SK-N-SH (cell line): ENCODE results near the gene MGLL. TPM values are rescaled to one million over a fixed set of nuclear protein-coding genes. Genes with fewer than 3 reads are reported as not detected.

Source experiments
- CTCF ChIA-PET: fragments of 300-600, 350-600 bp; formaldehyde crosslinking; extraction: SDS; loops from one replicate; lab custom pipeline; 2021; lab: Yijun Ruan, JAX
- POLR2A ChIA-PET: fragments of 350-600 bp; sonication (Branson Sonifier 250); formaldehyde crosslinking; extraction: SDS; loops from one replicate; lab custom pipeline; 2020; ENCODE audit warnings: antibody characterized with exemption, inconsistent platforms; lab: Yijun Ruan, JAX
- DNase-seq: peaks from one replicate; pipeline ENCODE4 v3.0.0; 2012
- H2AFZ ChIP-seq: fragments of 200-600 bp; sonication (generic); 2 replicates; pipeline ENCODE4 v1.8.1; 2016; ENCODE audit warnings: antibody characterized with exemption, mild to moderate bottlenecking, low read depth
- H3F3A ChIP-seq: fragments of 200-600 bp; sonication (generic); replicated peaks from 2 replicates; pipeline ENCODE3; 2016; ENCODE audit warnings: antibody characterized with exemption, mild to moderate bottlenecking; ENCODE audit not compliant: insufficient read depth
- H3K27ac ChIP-seq, 2 experiments: fragments of 200-500 bp in 1 of 2; fragments of 200-600 bp in 1 of 2; sonication (Bioruptor generic) in 1 of 2; sonication (generic), shearing (Covaris generic) in 1 of 2; 2 replicates each; pipeline versions ENCODE4 v1.5.1 to v1.6.1; 2014 to 2016; ENCODE audit warnings: low read depth in 2 of 2, inconsistent platforms in 1 of 2, low read length in 1 of 2, mild to moderate bottlenecking in 1 of 2, mixed read lengths in 1 of 2
- H3K27me3 ChIP-seq: fragments of 200-600 bp; sonication (generic), shearing (Covaris generic); 2 replicates; pipeline ENCODE4 v1.6.1; 2016; ENCODE audit warnings: mixed run types; ENCODE audit not compliant: insufficient read depth
- H3K36me3 ChIP-seq, 2 experiments: fragments of 200-500 bp in 1 of 2; fragments of 200-600 bp in 1 of 2; sonication (Bioruptor generic) in 1 of 2; sonication (generic) in 1 of 2; replicated peaks in 1 of 2; 2 replicates each; pipeline versions ENCODE3 to v1.5.1; 2014 to 2016; ENCODE audit warnings: low read length in 1 of 2, mild to moderate bottlenecking in 1 of 2; ENCODE audit not compliant: insufficient read depth in 2 of 2, control insufficient read depth in 1 of 2
- H3K4me1 ChIP-seq, 2 experiments: fragments of 200-500 bp in 1 of 2; fragments of 200-600 bp in 1 of 2; sonication (Bioruptor generic) in 1 of 2; sonication (generic), shearing (Covaris generic) in 1 of 2; 2 replicates each; pipeline versions ENCODE4 v1.5.1 to v1.6.1; 2014 to 2016; ENCODE audit warnings: low read depth in 1 of 2, low read length in 1 of 2, mixed run types in 1 of 2; ENCODE audit not compliant: insufficient read depth in 2 of 2, control insufficient read depth in 1 of 2
- H3K4me2 ChIP-seq: fragments of 200-600 bp; sonication (generic), shearing (Covaris generic); 2 replicates; pipeline ENCODE4 v1.6.1; 2017; ENCODE audit warnings: mixed run types
- H3K4me3 ChIP-seq, 2 experiments: fragments of 200-500 bp in 1 of 2; fragments of 200-600 bp in 1 of 2; sonication (Bioruptor generic) in 1 of 2; sonication (generic), shearing (Covaris generic) in 1 of 2; 2 replicates each; pipeline versions ENCODE4 v1.5.1 to v1.8.1; 2014 to 2016; ENCODE audit warnings: low read depth in 2 of 2, inconsistent platforms in 1 of 2, low read length in 1 of 2, mild to moderate bottlenecking in 1 of 2, mixed read lengths in 1 of 2, moderate library complexity in 1 of 2
- H3K79me2 ChIP-seq: fragments of 200-600 bp; sonication (generic); 2 replicates; pipeline ENCODE4 v1.8.1; 2017; ENCODE audit warnings: mild to moderate bottlenecking; ENCODE audit not compliant: insufficient read depth
- H3K9ac ChIP-seq: fragments of 200-600 bp; sonication (generic); 2 replicates; pipeline ENCODE4 v1.6.1; 2017; ENCODE audit warnings: mixed run types
- H3K9me2 ChIP-seq: fragments of 200-600 bp; sonication (generic); 2 replicates; pipeline ENCODE4 v1.6.1; 2017; ENCODE audit warnings: mixed run types
- H3K9me3 ChIP-seq: fragments of 200-600 bp; sonication (generic); 2 replicates; pipeline ENCODE4 v1.6.1; 2017; ENCODE audit warnings: mixed run types, mild to moderate bottlenecking, moderate library complexity
- H4K20me1 ChIP-seq: fragments of 200-600 bp; sonication (generic); 2 replicates; pipeline ENCODE4 v1.6.1; 2017; ENCODE audit warnings: mild to moderate bottlenecking, mixed run types; ENCODE audit not compliant: insufficient read depth
- CHD2 ChIP-seq: fragments of 150-350 bp; IDR thresholded peaks from 2 replicates; pipeline ENCODE4 v1.6.1; 2018; ENCODE audit warnings: low read length; ENCODE audit not compliant: partially characterized antibody
- CTCF ChIP-seq: fragments of 200-600 bp; sonication (generic); IDR thresholded peaks from 2 replicates; pipeline ENCODE4 v1.6.1; 2017; ENCODE audit warnings: antibody characterized with exemption, mild to moderate bottlenecking, moderate library complexity
- ELF1 ChIP-seq: IDR thresholded peaks from 2 replicates; pipeline ENCODE4 v1.4.0; 2012
- EP300 ChIP-seq, 2 experiments: IDR thresholded peaks; 2 replicates each; pipeline versions ENCODE4 v1.4.0 to v1.6.1; 2012; ENCODE audit warnings: borderline replicate concordance in 1 of 2, low read depth in 1 of 2, low read length in 1 of 2
- FOSL2 ChIP-seq: IDR thresholded peaks from 2 replicates; pipeline ENCODE4 v1.4.0; 2012; ENCODE audit warnings: low read depth, mild to moderate bottlenecking, moderate library complexity, borderline replicate concordance
- FOXM1 ChIP-seq: IDR thresholded peaks from 2 replicates; pipeline ENCODE4 v1.4.0; 2012; ENCODE audit warnings: low read depth, mild to moderate bottlenecking
- GATA2 ChIP-seq: sonication (generic); formaldehyde crosslinking; IDR thresholded peaks from 2 replicates; pipeline ENCODE4 v1.5.0; 2020; ENCODE audit warnings: mild to moderate bottlenecking, missing genetic modification reagents
- MEF2A ChIP-seq: IDR thresholded peaks from 2 replicates; pipeline ENCODE4 v1.4.0; 2012; ENCODE audit warnings: low read depth, borderline replicate concordance
- MXI1 ChIP-seq: IDR thresholded peaks from 2 replicates; pipeline ENCODE4 v1.6.1; 2012; ENCODE audit warnings: mild to moderate bottlenecking, low read depth, low read length, improper control_type of control experiment
- NFIC ChIP-seq: IDR thresholded peaks from 2 replicates; pipeline ENCODE4 v1.4.0; 2012; ENCODE audit warnings: borderline replicate concordance
- NRF1 ChIP-seq: IDR thresholded peaks from 2 replicates; pipeline ENCODE4 v1.6.1; 2012; ENCODE audit warnings: low read depth, mild to moderate bottlenecking, low read length
- RAD21 ChIP-seq: IDR thresholded peaks from 2 replicates; pipeline ENCODE4 v1.6.1; 2012; ENCODE audit warnings: mild to moderate bottlenecking, low read length
- SMC3 ChIP-seq: IDR thresholded peaks from 2 replicates; pipeline ENCODE4 v1.6.1; 2012; ENCODE audit warnings: low read depth, low read length, improper control_type of control experiment
- TEAD4 ChIP-seq: IDR thresholded peaks from 2 replicates; pipeline ENCODE4 v1.4.0; 2012; ENCODE audit warnings: mild to moderate bottlenecking, borderline replicate concordance; ENCODE audit not compliant: insufficient read depth
- ZBTB33 ChIP-seq: IDR thresholded peaks from 2 replicates; pipeline ENCODE4 v1.4.0; 2012; ENCODE audit warnings: low read depth, borderline replicate concordance
- WGBS: methylation state at CpG from one replicate; pipeline ENCODE4 v1.1.6; 2017; ENCODE audit warnings: low lambda C conversion rate; 5-methylcytosine and 5-hydroxymethylcytosine counted together
- polyA plus RNA-seq, 3 experiments: library from polyadenylated mRNA; depleted of rRNA; stranded (reverse); fragments of >200 nt; gene quantifications; 2 replicates each; pipeline ENCODE4 v1.2.3, GENCODE V29; 2012
- TF ChIP-seq, protein P1 (sequence below): IDR thresholded peaks from 2 replicates; pipeline ENCODE4 v1.6.1; 2012; ENCODE audit warnings: mild to moderate bottlenecking, low read depth, low read length, moderate library complexity
- TF ChIP-seq, protein P2 (sequence below): fragments of 150-350 bp; IDR thresholded peaks from 2 replicates; pipeline ENCODE4 v1.6.1; 2017; ENCODE audit warnings: antibody characterized with exemption, low read length, low read depth, borderline replicate concordance

Gene MGLL
- polyA plus RNA-seq, 1 of the 3 experiments (the other 2 are of a cell fraction): 2.2 TPM

GRCh38 chr3:127833281-127834032 lies 11.1 kb upstream of the MGLL start:
- Histone ChIP-seq H3K79me2 (no peaks in the 10 kb centered on the region), H3K36me3 (no peaks in the 10 kb centered on the region), H3F3A (peaks cover 4% of the 10 kb centered on the region), H3K9me3 (peaks cover 13% of the 10 kb centered on the region; the same call in 1 of the 2 replicates), H3K27me3 (no peaks in the 10 kb centered on the region), H3K9ac (no peak overlapping the region), H3K4me3 (no peak overlapping the region), H3K27ac (no peak overlapping the region), H3K4me1 (no peaks in the 10 kb centered on the region), H3K4me2 (no peak overlapping the region), H4K20me1 (no peaks in the 10 kb centered on the region), H2AFZ (no peak overlapping the region), H3K9me2 (no peaks in the 10 kb centered on the region)
- no peak for TF ChIP-seq RAD21
- no peak for TF ChIP-seq EP300 (IDR thresholded peaks at IDR 0.05; ENCODE audit: borderline replicate concordance in 1 of 2, low read depth in 1 of 2, low read length in 1 of 2)
- no peak for TF ChIP-seq ZBTB33
- TF ChIP-seq SMC3: no peak
- TF ChIP-seq, protein P1, sequence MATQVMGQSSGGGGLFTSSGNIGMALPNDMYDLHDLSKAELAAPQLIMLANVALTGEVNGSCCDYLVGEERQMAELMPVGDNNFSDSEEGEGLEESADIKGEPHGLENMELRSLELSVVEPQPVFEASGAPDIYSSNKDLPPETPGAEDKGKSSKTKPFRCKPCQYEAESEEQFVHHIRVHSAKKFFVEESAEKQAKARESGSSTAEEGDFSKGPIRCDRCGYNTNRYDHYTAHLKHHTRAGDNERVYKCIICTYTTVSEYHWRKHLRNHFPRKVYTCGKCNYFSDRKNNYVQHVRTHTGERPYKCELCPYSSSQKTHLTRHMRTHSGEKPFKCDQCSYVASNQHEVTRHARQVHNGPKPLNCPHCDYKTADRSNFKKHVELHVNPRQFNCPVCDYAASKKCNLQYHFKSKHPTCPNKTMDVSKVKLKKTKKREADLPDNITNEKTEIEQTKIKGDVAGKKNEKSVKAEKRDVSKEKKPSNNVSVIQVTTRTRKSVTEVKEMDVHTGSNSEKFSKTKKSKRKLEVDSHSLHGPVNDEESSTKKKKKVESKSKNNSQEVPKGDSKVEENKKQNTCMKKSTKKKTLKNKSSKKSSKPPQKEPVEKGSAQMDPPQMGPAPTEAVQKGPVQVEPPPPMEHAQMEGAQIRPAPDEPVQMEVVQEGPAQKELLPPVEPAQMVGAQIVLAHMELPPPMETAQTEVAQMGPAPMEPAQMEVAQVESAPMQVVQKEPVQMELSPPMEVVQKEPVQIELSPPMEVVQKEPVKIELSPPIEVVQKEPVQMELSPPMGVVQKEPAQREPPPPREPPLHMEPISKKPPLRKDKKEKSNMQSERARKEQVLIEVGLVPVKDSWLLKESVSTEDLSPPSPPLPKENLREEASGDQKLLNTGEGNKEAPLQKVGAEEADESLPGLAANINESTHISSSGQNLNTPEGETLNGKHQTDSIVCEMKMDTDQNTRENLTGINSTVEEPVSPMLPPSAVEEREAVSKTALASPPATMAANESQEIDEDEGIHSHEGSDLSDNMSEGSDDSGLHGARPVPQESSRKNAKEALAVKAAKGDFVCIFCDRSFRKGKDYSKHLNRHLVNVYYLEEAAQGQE: no peak
- no peak for TF ChIP-seq MXI1
- TF ChIP-seq, protein P2, sequence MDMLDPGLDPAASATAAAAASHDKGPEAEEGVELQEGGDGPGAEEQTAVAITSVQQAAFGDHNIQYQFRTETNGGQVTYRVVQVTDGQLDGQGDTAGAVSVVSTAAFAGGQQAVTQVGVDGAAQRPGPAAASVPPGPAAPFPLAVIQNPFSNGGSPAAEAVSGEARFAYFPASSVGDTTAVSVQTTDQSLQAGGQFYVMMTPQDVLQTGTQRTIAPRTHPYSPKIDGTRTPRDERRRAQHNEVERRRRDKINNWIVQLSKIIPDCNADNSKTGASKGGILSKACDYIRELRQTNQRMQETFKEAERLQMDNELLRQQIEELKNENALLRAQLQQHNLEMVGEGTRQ: no peak
- TF ChIP-seq TEAD4: no peak
- no peak for TF ChIP-seq ELF1
- TF ChIP-seq FOXM1: no peak
- TF ChIP-seq GATA2 (CRISPR knock-in tag): no peak
- no peak for TF ChIP-seq FOSL2
- TF ChIP-seq CTCF: no peak
- TF ChIP-seq CHD2: no peak
- TF ChIP-seq NRF1: no peak
- no peak for TF ChIP-seq MEF2A
- no peak for TF ChIP-seq NFIC
- ChIA-PET CTCF (interaction anchor here (0.6 to 3.5 kb wide), 5 partner anchors 16 to 143 kb away, joined by 3 to 19 read pairs (median 5); no protein-coding TSS in a partner anchor), POLR2A (interaction anchor here (0.8 kb wide), 1 partner anchor 267 kb away, joined by 3 read pairs; no protein-coding TSS in a partner anchor)
- DNase-seq: no peak
- 48% methylated on average over 2 of the region's 2 CpGs for WGBS
